Kidney glomerular epithelial cell (primary cell): ENCODE data around the gene TM9SF1.

ENCODE experiments used
- DNase-seq: peaks from one replicate; lab custom pipeline; 2025; lab: John Stamatoyannopoulos, UW

Gene TM9SF1

GRCh38 chr14:24195186-24196070 is at the start of gene TM9SF1:
TSS of gene TM9SF1 (minus strand) at chr14:24195441. CDS start at chr14:24195019, 422 bp downstream.
- peak; percentile 59 for DNase-seq

DNA sequence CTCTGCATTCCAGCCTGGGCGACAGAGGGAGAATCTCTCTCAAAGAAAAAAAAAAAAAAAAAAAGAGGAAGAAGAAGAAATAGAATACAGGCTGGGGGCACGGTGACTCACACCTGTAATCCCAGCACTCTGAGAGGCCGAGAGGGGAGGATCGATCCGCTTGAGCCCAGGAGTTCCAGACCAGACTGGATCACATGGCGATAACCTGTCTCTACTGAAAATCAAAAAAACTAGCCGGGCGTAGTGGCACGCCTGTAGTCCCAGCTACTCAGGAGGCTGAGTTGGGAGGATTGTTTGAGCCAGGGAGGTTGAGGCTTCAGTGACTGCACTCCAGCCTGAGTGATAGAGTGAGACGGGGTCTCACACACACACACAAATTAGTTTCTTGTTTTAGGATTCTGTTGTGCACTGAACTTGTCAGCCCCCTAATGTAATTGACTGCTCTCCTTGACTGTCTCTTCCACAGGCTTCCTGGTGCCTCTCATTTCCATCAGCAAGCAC is 48.1 kb upstream of the TM9SF1 start:
- peak; percentile 31 for DNase-seq

- peak; percentile 95 for DNase-seq
These were observed 46.7 kb upstream of the TM9SF1 start for GRCh38 chr14:24241829-24242443.

DNA sequence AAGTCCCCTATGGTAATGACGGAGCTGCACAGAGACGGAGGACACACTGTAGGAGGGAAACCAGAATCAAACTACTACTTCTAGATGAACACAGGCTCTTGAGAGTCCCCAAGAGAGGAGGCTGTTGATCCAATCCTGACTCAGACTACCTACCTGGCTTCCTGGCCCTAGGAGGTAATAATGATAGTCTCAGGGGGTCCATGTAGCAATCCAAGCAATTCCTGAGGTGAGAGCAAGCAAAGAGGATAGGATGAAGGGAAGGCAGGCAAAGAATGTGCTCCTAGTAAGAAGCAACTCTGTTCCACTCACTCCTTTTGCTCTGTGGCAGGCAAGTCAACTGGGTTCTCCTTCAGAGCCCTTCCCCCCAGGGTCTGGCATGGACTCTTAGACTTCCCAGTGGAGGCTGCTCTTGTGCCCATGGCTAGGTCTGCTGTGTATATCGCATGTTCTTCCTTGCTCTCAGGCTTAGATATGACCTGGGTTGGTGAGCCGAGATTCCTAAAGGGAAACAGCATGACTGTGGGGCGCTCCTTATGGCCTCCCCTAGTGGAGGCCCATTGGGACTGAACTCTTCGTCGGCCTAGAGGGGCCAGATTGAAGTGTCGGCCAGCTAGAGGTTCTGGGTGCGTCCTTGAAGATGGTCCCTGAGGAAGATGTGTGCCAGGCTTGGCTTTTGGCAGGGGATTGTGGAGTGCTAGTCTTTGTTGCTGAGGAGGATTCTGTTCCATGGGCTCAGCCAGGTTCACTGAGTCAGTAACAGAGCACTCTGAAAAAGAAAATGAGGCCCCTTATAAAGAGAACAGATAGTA is 45.1 kb upstream of the TM9SF1 start:
- DNase-seq: no peak

DNA sequence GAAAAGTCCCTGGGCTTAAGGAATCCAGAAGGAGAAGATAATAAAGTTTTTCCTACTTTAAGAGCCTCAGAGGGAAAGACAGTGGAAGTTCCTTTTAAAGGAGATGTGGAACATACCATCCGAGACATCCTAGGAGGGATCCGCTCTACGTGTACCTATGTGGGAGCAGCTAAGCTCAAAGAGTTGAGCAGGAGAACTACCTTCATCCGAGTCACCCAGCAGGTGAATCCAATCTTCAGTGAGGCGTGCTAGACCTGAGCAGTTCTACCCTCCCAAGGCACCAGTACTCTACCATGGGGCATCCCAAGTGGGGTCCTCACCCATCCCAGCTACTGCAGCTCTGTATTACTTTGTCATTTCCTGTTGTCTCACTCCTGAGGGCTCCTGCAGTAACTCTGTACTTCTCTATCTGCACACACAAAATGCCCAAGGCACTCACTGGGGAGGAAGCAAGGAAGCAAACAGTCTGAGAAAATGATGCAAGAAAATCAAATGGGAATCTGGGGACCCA is 43.3 kb upstream of the TM9SF1 start:
- DNase-seq: no peak

DNA sequence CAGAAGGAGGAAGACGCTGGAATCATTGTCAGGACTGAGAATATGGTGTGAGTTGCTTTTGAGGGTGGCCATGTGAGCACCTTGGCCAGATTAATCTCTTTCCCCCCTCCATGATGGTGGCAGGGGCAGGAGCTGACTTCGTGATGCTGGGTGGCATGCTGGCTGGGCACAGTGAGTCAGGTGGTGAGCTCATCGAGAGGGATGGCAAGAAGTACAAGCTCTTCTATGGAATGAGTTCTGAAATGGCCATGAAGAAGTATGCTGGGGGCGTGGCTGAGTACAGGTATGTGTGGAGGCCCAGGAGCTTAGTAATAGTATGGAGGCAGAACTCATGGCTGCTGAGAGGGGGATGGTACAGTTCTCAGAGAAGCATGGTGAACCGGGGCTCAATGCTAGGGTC is 42.9 kb upstream of the TM9SF1 start:
- DNase-seq: peak; percentile 3

GRCh38 chr14:24237463-24237955 is 42.3 kb upstream of the TM9SF1 start:
- no peak for DNase-seq

GRCh38 chr14:24236689-24237462 is 41.6 kb upstream of the TM9SF1 start:
- no peak for DNase-seq

- DNase-seq: no peak
These were observed 40.8 kb upstream of the TM9SF1 start for GRCh38 chr14:24235804-24236688.

GRCh38 chr14:24234095-24235005 is 39.1 kb upstream of the TM9SF1 start:
- no peak for DNase-seq

- no peak for DNase-seq
These were observed 38.3 kb upstream of the TM9SF1 start for GRCh38 chr14:24233538-24233866.

DNA sequence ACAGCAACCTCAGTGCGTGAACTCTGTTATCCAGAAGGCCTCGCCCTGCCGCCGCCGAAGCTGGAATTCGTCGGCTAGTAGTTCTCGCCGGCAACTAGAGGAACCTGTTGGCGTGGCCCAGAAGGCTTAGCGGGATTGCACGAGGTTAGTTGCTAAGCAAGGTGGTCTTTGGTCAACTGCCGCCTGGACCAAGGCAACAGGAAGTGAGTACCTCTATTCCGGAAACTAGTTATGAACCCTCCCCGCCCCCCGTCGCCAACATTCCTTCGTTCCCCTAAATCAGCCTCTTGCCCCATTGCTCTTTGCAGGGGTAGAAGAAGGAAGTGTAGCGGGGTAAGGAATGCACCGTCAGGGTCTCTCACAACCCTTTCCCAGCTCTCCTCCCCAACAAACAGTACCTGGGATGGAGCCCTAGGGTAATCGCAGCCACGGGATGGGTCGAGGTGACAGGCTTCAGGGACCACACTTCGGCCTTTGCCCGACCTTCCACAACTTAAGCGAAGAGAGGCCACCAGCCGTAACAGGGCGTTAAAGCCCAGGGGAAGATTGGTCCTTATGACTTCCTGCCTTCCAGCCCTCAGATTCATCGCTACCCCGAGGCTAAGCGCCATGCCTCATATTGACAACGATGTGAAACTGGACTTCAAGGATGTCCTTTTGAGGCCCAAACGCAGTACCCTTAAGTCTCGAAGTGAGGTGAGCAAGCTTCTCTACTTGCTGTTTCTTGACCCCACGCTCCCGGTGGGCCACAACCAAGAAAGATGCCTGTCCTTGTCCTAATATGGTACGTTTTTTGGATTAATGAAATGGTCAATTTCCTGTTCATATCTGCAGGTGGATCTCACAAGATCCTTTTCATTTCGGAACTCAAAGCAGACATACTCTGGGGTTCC is 37.6 kb upstream of the TM9SF1 start, which contains the start of gene GMPR2:
TSS of gene GMPR2 (plus strand) at position 285 of the 893 bp plus-strand sequence. CDS start at position 610, 325 bp downstream.
- DNase-seq: peak; percentile 79

DNA sequence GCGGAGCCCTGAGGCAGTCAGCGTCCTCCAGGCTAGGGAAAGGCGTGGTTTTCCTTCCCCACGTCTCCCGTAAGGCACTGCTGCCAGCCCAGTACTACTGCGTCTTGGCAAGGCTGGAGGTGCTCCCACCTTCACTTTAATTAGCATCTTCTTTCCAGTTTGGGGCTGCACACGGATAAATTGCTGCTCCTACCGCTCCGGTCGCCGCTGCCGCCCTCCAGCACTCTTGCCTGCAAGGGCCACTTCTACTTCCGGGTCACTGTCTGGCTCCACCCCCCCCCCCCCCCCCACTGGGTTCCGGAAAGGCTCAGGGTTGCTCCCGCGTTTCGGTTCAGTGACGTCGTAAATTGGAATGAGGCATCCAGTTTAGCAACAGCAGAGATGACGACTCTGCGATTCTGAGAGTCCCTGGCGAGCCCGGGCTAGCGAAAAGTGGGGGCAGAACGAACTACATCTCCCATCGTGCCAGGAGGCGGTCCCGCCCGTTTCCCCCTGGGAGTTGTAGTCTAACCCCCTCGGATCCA is 36.9 kb upstream of the TM9SF1 start, which contains the start of gene NEDD8:
TSS of gene NEDD8 (minus strand) at position 247 of the 524 bp plus-strand sequence. CDS start at position 147, 100 bp downstream.
- peak; percentile 92 for DNase-seq

GRCh38 chr14:24231263-24232120 is 36.3 kb upstream of the TM9SF1 start:
- no peak for DNase-seq

DNA sequence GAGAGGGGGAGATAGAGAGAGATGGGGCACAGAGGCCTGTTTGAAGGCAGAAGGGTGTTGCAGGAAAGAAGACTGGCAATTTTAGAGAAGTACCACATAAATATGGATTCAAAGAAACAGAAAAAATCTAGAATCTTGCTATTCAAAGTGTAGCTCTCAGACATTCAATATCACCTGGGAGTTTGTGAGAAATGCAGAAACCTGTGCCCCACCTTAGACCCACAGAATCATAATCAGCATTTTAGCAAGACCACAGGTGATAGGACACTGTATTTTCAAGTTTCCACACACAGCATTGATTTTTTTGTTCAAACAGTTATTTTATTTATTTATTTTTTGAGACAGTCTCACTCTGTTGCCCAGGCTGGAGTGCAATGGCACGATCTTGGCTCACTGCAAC is 33.7 kb upstream of the TM9SF1 start:
- DNase-seq: no peak

- DNase-seq: no peak
These were observed 31.2 kb upstream of the TM9SF1 start for GRCh38 chr14:24226473-24226872.
